Activated naive CD4-positive, alpha-beta T cell treated with anti-CD3 and anti-CD28 coated beads, Interleukin-2, amount 50 U/mL, for 24 hours (primary cell): Measurements from ENCODE around the gene TTC1.
"Not testable (repeated sequence)": the region's sequence is repeated elsewhere in the genome, so short reads cannot be mapped to it uniquely, and the experiment has no call there.

Experiments
- H3K27ac Mint-ChIP-seq: one replicate; pipeline ENCODE4 v1.8.0; 2021; ENCODE audit warnings: mild to moderate bottlenecking, mixed read lengths
- H3K27me3 Mint-ChIP-seq: one replicate; pipeline ENCODE4 v1.8.0; 2021; ENCODE audit warnings: mixed read lengths
- H3K36me3 Mint-ChIP-seq: one replicate; pipeline ENCODE4 v1.8.0; 2021; ENCODE audit warnings: mixed read lengths
- H3K4me1 Mint-ChIP-seq: one replicate; pipeline ENCODE4 v1.8.0; 2021; ENCODE audit warnings: mixed read lengths
- H3K4me3 Mint-ChIP-seq: one replicate; pipeline ENCODE4 v1.8.0; 2021; ENCODE audit warnings: mild to moderate bottlenecking, mixed read lengths
- H3K9me3 Mint-ChIP-seq: one replicate; pipeline ENCODE4 v1.8.0; 2021; ENCODE audit warnings: mixed read lengths

TTC1 gene

GRCh38 chr5:159982421-159983173 is 26.3 kb upstream of the TTC1 start:
- Mint-ChIP-seq H3K4me1 (no peaks in the 10 kb centered on the region), H3K27me3 (peaks cover 9% of the 10 kb centered on the region), H3K9me3 (no peaks in the 10 kb centered on the region), H3K27ac (no peak overlapping the region), H3K4me3 (no peak overlapping the region), H3K36me3 (no peaks in the 10 kb centered on the region)

GRCh38 chr5:159987031-159987674 is 21.8 kb upstream of the TTC1 start:
- peaks cover 14% of the 10 kb centered on the region for H3K27me3 Mint-ChIP-seq
- H3K4me1 Mint-ChIP-seq = no peaks in the 10 kb centered on the region
- no peak overlapping the region for H3K27ac Mint-ChIP-seq
- peak overlapping the region; percentile 73 for H3K4me3 Mint-ChIP-seq
- no peaks in the 10 kb centered on the region for H3K36me3 Mint-ChIP-seq
- no peaks in the 10 kb centered on the region for H3K9me3 Mint-ChIP-seq

GRCh38 chr5:159990506-159990905 is 18.4 kb upstream of the TTC1 start:
- Mint-ChIP-seq H3K9me3 (no peaks in the 10 kb centered on the region), H3K27me3 (peaks cover 17% of the 10 kb centered on the region), H3K36me3 (peaks cover 2% of the 10 kb centered on the region), H3K4me1 (no peaks in the 10 kb centered on the region), H3K27ac (no peak overlapping the region), H3K4me3 (no peak overlapping the region)

- no peak overlapping the region for H3K4me3 Mint-ChIP-seq
- no peaks in the 10 kb centered on the region for H3K4me1 Mint-ChIP-seq
- peaks cover 16% of the 10 kb centered on the region for H3K27me3 Mint-ChIP-seq
- no peaks in the 10 kb centered on the region for H3K9me3 Mint-ChIP-seq
- H3K36me3 Mint-ChIP-seq = peaks cover 2% of the 10 kb centered on the region
- H3K27ac Mint-ChIP-seq = no peak overlapping the region
Observed at GRCh38 chr5:159992566-159992965, 16.4 kb upstream of the TTC1 start.

- no peaks in the 10 kb centered on the region for H3K4me1 Mint-ChIP-seq
- H3K27ac Mint-ChIP-seq = no peak overlapping the region
- no peaks in the 10 kb centered on the region for H3K9me3 Mint-ChIP-seq
- H3K36me3 Mint-ChIP-seq = peaks cover 2% of the 10 kb centered on the region
- H3K27me3 Mint-ChIP-seq = peaks cover 14% of the 10 kb centered on the region
- H3K4me3 Mint-ChIP-seq = no peak overlapping the region
Observed at GRCh38 chr5:159993194-159993593, 15.7 kb upstream of the TTC1 start.

GRCh38 chr5:159995907-159996306 is 13.0 kb upstream of the TTC1 start:
- H3K4me3 Mint-ChIP-seq = no peak overlapping the region
- H3K4me1 Mint-ChIP-seq = no peaks in the 10 kb centered on the region
- no peaks in the 10 kb centered on the region for H3K9me3 Mint-ChIP-seq
- peaks cover 12% of the 10 kb centered on the region for H3K27me3 Mint-ChIP-seq
- peaks cover 2% of the 10 kb centered on the region for H3K36me3 Mint-ChIP-seq
- no peak overlapping the region for H3K27ac Mint-ChIP-seq

GRCh38 chr5:160001457-160001856 is 7.5 kb upstream of the TTC1 start:
- Mint-ChIP-seq H3K4me1 (no peaks in the 10 kb centered on the region), H3K9me3 (no peaks in the 10 kb centered on the region), H3K27me3 (peaks cover 7% of the 10 kb centered on the region), H3K36me3 (no peaks in the 10 kb centered on the region), H3K27ac (no peak overlapping the region), H3K4me3 (no peak overlapping the region)

- peaks cover 6% of the 10 kb centered on the region for H3K36me3 Mint-ChIP-seq
- H3K4me1 Mint-ChIP-seq = peaks cover 28% of the 10 kb centered on the region
- H3K4me3 Mint-ChIP-seq = no peak overlapping the region
- no peak overlapping the region for H3K27ac Mint-ChIP-seq
- H3K9me3 Mint-ChIP-seq = no peaks in the 10 kb centered on the region
- no peaks in the 10 kb centered on the region for H3K27me3 Mint-ChIP-seq
Observed at GRCh38 chr5:160007514-160007913, 1.4 kb upstream of the TTC1 start.

GRCh38 chr5:160008529-160008876 is 436 bp upstream of the TTC1 start:
- Mint-ChIP-seq H3K27ac (peak overlapping the region; percentile 30), H3K4me3 (peak overlapping the region; percentile 7), H3K4me1 (peaks cover 28% of the 10 kb centered on the region)
- not testable (repeated sequence) for H3K36me3 Mint-ChIP-seq, H3K9me3 Mint-ChIP-seq, H3K27me3 Mint-ChIP-seq

GRCh38 chr5:160009591-160009989 is 651 bp downstream of the TTC1 start:
- Mint-ChIP-seq H3K4me3 (peak overlapping the region; percentile 95), H3K27ac (peak overlapping the region; percentile 93), H3K4me1 (peaks cover 28% of the 10 kb centered on the region), H3K9me3 (no peaks in the 10 kb centered on the region), H3K27me3 (no peaks in the 10 kb centered on the region), H3K36me3 (peaks cover 6% of the 10 kb centered on the region)

GRCh38 chr5:160011471-160011870 is 2.5 kb downstream of the TTC1 start:
- Mint-ChIP-seq H3K9me3 (no peaks in the 10 kb centered on the region), H3K27ac (no peak overlapping the region), H3K4me1 (peaks cover 28% of the 10 kb centered on the region), H3K4me3 (peak overlapping the region; percentile 95), H3K36me3 (peaks cover 6% of the 10 kb centered on the region), H3K27me3 (no peaks in the 10 kb centered on the region)

- not testable (repeated sequence) for H3K9me3 Mint-ChIP-seq, H3K4me3 Mint-ChIP-seq, H3K27me3 Mint-ChIP-seq, H3K27ac Mint-ChIP-seq
- Mint-ChIP-seq H3K36me3 (peaks cover 11% of the 10 kb centered on the region), H3K4me1 (peaks cover 29% of the 10 kb centered on the region)
Observed at GRCh38 chr5:160014197-160014596, 5.3 kb downstream of the TTC1 start.

GRCh38 chr5:160018945-160019625 is 10.1 kb downstream of the TTC1 start:
- Mint-ChIP-seq H3K4me3 (no peak overlapping the region), H3K9me3 (no peaks in the 10 kb centered on the region), H3K36me3 (peaks cover 10% of the 10 kb centered on the region), H3K27me3 (no peaks in the 10 kb centered on the region), H3K4me1 (peaks cover 27% of the 10 kb centered on the region), H3K27ac (no peak overlapping the region)

- no peak overlapping the region for H3K27ac Mint-ChIP-seq
- H3K27me3 Mint-ChIP-seq = no peaks in the 10 kb centered on the region
- H3K4me1 Mint-ChIP-seq = peaks cover 30% of the 10 kb centered on the region
- peaks cover 10% of the 10 kb centered on the region for H3K36me3 Mint-ChIP-seq
- H3K4me3 Mint-ChIP-seq = no peak overlapping the region
- H3K9me3 Mint-ChIP-seq = no peaks in the 10 kb centered on the region
Observed at GRCh38 chr5:160020266-160020770, 11.4 kb downstream of the TTC1 start.

GRCh38 chr5:160020964-160021363 is 12.0 kb downstream of the TTC1 start:
- H3K4me3 Mint-ChIP-seq = no peak overlapping the region
- no peaks in the 10 kb centered on the region for H3K27me3 Mint-ChIP-seq
- no peaks in the 10 kb centered on the region for H3K9me3 Mint-ChIP-seq
- no peak overlapping the region for H3K27ac Mint-ChIP-seq
- H3K4me1 Mint-ChIP-seq = peaks cover 35% of the 10 kb centered on the region
- peaks cover 12% of the 10 kb centered on the region for H3K36me3 Mint-ChIP-seq

- H3K36me3 Mint-ChIP-seq = peaks cover 12% of the 10 kb centered on the region
- H3K27me3 Mint-ChIP-seq = no peaks in the 10 kb centered on the region
- H3K27ac Mint-ChIP-seq = peak overlapping the region; percentile 84
Observed at GRCh38 chr5:160021831-160022446, 13.0 kb downstream of the TTC1 start.

More at GRCh38 chr5:160021831-160022446, 13.0 kb downstream of the TTC1 start:
- Mint-ChIP-seq H3K9me3 (no peaks in the 10 kb centered on the region), H3K4me1 (peaks cover 44% of the 10 kb centered on the region), H3K4me3 (no peak overlapping the region)
